ENCODE data around the gene FERMT3. TPM values are rescaled to one million over a fixed set of nuclear protein-coding genes. Genes with fewer than 3 reads are reported as not detected.
"Not testable (repeated sequence)": the region's sequence is repeated elsewhere in the genome, so short reads cannot be mapped to it uniquely, and the experiment has no call there.

The FERMT3 gene
- polyA plus RNA-seq (ENCODE audit: insufficient read length in 10 of 10) = 10 to 100 TPM in 3 of 10 donors, 1 to 10 TPM in 7; 5.7 to 15.0 (median 8.2) TPM
- long read RNA-seq, donor 1 = 0 reads
- long read RNA-seq, donor 2 = 0 reads
- long read RNA-seq, donor 3 = 0 reads
- long read RNA-seq, donor 4, partial matches to known transcripts = 0 of 1 reads
- long read RNA-seq, donor 4, other reads (novel, unspliced or antisense) = 0 of 1 reads
- long read RNA-seq, donor 5 = 0 reads
- long read RNA-seq, donor 6, partial matches to known transcripts = 55 of 88 reads
- long read RNA-seq, donor 6, other reads (novel, unspliced or antisense) = 33 of 88 reads
- long read RNA-seq, donor 7, partial matches to known transcripts = 14 of 15 reads
- long read RNA-seq, donor 7, other reads (novel, unspliced or antisense) = 0 of 15 reads
- long read RNA-seq, donor 8, partial matches to known transcripts = 0 of 1 reads
- long read RNA-seq, donor 8, other reads (novel, unspliced or antisense) = 0 of 1 reads
- long read RNA-seq, donor 9, partial matches to known transcripts = 62 of 62 reads
- long read RNA-seq, donor 9, other reads (novel, unspliced or antisense) = 0 of 62 reads

- peak in 1 of 3 donors; percentile 46 for DNase-seq
These were observed at the start of gene FERMT3 for GRCh38 chr11:64206457-64207255. TSS of gene FERMT3 (plus strand) at chr11:64206721. CDS start at chr11:64207365, 644 bp downstream.

- DNase-seq = no peak
These were observed 48.7 kb upstream of the FERMT3 start for GRCh38 chr11:64157631-64158394.

- DNase-seq = no peak
These were observed 45.5 kb upstream of the FERMT3 start for GRCh38 chr11:64161037-64161436.

GRCh38 chr11:64162769-64163168 is 43.8 kb upstream of the FERMT3 start:
- DNase-seq = not testable (repeated sequence)

DNA sequence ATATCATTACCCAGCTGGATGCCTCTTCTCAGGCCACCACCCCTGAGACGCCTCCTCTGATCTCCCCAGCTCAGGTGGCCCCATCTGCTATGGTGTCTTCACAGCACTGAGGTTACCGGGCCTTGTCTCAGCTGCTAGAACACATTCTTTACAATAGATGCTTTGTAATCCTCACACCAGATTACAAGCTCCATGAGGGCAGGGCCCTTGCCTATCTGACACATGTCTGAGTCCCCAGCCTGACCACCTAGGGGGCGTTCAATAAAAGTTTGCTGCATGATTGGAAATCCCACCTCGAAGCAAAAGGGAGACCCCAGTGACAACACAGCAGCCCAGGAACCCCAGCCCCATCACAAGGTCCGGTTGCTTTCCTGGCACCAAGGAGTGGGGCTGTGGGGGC is 42.6 kb upstream of the FERMT3 start:
- DNase-seq = no peak

DNA sequence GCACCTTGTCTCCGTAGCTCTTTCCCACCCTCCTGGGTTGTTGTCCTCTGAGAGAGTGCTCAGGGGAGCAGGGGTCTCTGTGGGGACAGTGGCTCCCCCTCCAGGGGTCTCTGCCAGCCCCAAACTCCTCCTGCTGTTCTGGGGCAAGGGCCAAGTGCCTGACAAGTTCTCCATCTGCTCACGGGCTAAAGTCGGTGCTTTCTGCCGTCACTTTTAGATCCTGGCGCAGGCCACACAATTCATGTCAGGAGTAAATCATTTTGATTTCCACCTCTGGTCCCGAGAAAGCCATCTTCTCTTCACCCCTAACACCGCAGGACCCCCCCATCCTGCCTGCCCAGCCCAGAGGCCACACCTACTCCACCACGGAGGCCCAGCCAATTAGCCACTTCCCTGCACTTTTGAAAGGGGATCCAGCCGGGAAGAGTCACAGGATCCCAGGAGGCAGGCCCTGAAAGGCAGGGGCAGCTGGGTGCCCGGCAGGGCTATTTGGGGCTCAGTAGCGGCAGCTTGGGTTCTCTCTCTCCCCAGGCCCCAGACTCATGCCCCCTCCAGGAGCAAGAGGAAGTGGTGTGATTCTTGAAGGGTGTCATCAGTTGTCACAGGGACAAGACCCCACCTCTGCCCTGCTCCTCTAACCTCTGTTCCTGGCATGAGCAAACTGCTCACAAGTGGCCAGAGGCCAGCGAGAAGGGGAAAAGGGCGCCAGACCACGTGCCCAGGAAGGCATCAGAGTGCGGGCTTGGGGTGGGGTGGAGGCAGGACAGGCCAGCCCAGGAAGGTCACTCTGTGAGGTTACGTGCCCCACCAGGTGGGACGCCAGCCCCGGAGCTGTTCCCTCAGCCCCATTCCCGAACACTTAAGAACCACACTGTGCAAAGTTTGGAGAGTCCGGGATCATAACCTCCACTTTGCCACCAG is 41.9 kb upstream of the FERMT3 start:
- DNase-seq = peak; percentile 54 to 64 (median 60)

DNA sequence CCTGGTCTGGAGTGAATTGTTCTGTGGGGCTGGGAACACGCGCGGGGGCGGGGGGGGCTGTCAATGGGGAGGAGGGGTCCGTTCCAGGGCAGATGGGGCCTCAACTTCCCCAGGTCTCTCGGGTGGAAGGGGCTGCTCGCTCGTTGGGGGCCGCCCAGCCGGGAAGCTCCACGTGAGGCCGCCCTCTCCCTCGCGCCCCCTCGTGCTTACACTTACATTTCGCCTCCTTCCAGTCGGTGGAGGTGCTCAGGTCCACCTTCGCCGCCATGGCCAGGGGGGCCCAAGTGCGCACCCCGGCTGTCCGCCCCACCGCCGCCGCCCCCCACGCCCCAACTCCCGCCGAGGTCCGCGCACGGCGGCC is 41.1 kb upstream of the FERMT3 start:
- no peak for DNase-seq

- peak; percentile 75 to 93 (median 82) for DNase-seq
These were observed 40.5 kb upstream of the FERMT3 start, which contains the start of gene MACROD1 for GRCh38 chr11:64165842-64166635. TSS of gene MACROD1 (minus strand) at chr11:64166113. CDS start at chr11:64165994, 119 bp downstream.

- DNase-seq = no peak
These were observed 36.1 kb upstream of the FERMT3 start for GRCh38 chr11:64170419-64170818.

GRCh38 chr11:64173616-64174355 is 32.7 kb upstream of the FERMT3 start:
- no peak for DNase-seq

GRCh38 chr11:64176751-64177150 is 29.8 kb upstream of the FERMT3 start:
- no peak for DNase-seq

DNA sequence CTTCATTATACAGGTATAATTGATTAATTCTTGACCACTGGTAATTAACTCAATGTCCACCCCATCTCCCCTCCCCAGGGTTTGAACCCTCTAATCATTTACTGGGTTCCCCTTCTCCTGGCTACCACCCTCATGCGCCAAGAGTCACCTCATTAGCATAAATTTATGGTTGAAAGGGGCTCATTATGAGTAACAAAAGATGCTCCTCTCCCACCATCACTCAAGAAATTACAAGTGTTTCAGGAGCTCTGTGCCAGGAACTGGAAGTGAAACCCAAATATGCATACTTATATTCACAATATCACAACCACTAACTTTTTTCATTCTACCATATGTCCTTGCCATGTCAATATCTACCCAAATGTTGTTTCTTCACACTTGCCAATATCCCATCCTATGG is 28.3 kb upstream of the FERMT3 start:
- no peak for DNase-seq

DNA sequence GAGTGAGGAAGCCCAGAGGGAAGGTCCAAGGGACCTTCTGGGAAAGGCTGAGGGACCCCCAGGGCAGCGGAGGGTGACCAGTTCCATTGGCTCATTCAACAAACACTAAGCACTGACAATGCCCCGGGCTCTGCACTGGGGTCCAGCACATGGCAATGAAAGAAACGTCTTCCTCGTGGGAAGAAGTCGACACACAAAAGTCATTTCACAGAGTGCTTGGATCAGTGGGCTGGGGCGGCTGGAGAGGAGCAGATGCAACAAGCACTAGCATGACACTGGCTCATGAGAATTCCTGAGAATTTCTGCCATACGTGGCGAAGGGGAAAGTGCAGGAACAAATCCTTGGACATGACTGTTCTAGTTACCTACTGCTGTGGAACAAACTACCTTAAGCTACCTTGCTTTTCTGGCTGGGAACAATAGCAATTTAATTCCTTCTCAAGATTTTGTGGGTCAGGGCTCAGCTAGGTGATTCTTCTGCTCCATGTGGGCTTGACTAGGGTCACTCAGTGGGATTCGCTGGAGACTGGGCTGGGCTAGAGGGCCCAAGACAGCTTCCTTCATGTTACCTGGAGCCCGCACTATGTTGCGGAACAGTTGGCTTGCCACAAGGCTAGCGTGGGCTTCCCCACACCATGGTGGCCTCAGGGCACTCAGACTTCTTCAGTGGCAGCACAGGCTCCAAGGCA is 27.4 kb upstream of the FERMT3 start:
- no peak for DNase-seq

DNA sequence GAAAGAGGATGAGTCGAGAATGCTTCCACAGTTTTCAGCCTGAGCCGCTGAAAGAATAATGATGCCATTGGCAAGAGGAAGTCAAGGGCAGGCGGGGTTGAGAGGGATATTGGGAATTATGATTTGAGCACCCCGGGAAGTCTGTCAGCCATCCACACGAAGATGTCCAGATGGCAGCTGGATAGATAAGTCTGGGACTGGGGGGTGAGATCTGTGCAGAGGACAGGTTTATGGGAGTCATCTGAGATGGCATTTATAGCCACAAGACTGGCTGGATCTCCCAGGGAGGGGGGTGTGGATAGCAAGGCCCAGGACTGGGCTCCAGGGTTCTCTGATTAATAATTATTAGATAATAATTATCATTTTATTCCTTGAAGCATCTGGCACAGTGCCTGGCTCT is 25.6 kb upstream of the FERMT3 start:
- peak in 2 of 3 donors; percentile 19 to 40 for DNase-seq

- peak; percentile 93 to 96 (median 94) for DNase-seq
These were observed 24.8 kb upstream of the FERMT3 start for GRCh38 chr11:64181506-64182411.

DNA sequence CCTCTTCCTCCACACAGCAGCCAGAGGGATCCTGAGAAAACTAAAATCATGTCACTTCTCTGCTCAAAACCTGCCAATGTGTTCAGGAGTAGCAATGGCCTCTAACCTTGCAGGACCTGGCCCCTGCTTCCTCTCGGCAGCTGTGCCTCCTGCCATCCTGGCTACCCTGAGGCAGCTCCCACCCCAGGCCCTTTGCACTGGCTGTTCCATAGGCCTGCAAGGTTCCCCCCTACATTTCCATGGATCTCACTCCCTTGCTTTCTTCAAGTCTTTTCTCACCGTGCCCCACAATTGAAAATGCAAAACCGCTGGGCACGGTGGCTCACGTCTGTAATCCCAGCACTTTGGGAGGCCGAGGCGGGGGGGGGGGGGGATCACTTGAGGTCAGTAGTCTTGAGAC is 22.6 kb upstream of the FERMT3 start:
- no peak for DNase-seq

- peak in 1 of 3 donors; percentile 87 for DNase-seq
These were observed 21.3 kb upstream of the FERMT3 start for GRCh38 chr11:64185175-64185692.
